OCI-LY3 (cell line): ENCODE results near the gene PUM1.

Source experiments
- H2AFZ ChIP-seq: fragments of 200-600, 300-600 bp; shearing (Covaris generic); 2 replicates; pipeline ENCODE4 v1.6.0; 2014; ENCODE audit warnings: antibody characterized with exemption, low read depth, low read length
- H3K27ac ChIP-seq: fragments of 200-600, 300-600 bp; sonication (generic); 2 replicates; pipeline ENCODE4 v1.5.1; 2014; ENCODE audit warnings: mild to moderate bottlenecking, low read length, moderate library complexity, mixed read lengths
- H3K27me3 ChIP-seq: fragments of 200-600, 300-600 bp; sonication (generic); 2 replicates; pipeline ENCODE4 v1.6.1; 2014; ENCODE audit warnings: low read depth, low read length, mixed read lengths
- H3K36me3 ChIP-seq: fragments of 200-600, 300-600 bp; sonication (generic); replicated peaks from 2 replicates; pipeline ENCODE3; 2014; ENCODE audit warnings: low read depth, low read length, mixed read lengths
- H3K4me1 ChIP-seq: fragments of 300-600, 200-600 bp; sonication (generic); 2 replicates; pipeline ENCODE4 v1.6.1; 2014; ENCODE audit warnings: low read length, mixed read lengths
- H3K4me2 ChIP-seq: fragments of 200-600, 300-600 bp; sonication (generic); 2 replicates; pipeline ENCODE4 v1.6.1; 2014; ENCODE audit warnings: low read length, mixed read lengths
- H3K4me3 ChIP-seq: fragments of 300-600, 200-600 bp; sonication (generic); 2 replicates; pipeline ENCODE4 v1.5.1; 2014; ENCODE audit warnings: antibody characterized with exemption, mild to moderate bottlenecking, low read length, moderate library complexity
- H3K79me2 ChIP-seq: fragments of 300-600, 200-600 bp; shearing (Covaris generic); 2 replicates; pipeline ENCODE4 v1.6.1; 2014; ENCODE audit warnings: mild to moderate bottlenecking, low read length, mixed read lengths
- H3K9ac ChIP-seq: fragments of 300-600, 200-600 bp; shearing (Covaris generic); 2 replicates; pipeline ENCODE4 v1.6.0; 2014; ENCODE audit warnings: mild to moderate bottlenecking, low read length, moderate library complexity
- H3K9me3 ChIP-seq: fragments of 200-600, 300-600 bp; shearing (Covaris generic); 2 replicates; pipeline ENCODE4 v1.6.1; 2014; ENCODE audit warnings: low read length, mixed read lengths; ENCODE audit not compliant: insufficient read depth
- H4K20me1 ChIP-seq: fragments of 200-600, 300-600 bp; sonication (generic); 2 replicates; pipeline ENCODE4 v1.6.1; 2016; ENCODE audit warnings: low read length, mixed read lengths; ENCODE audit not compliant: insufficient read depth
- EZH2phosphoT487 ChIP-seq: fragments of 200-600 bp; shearing (Covaris generic); IDR thresholded peaks from 2 replicates; pipeline ENCODE4 v1.6.1; 2018; ENCODE audit warnings: antibody characterized with exemption, mixed run types, low read depth
- TF ChIP-seq, protein P1 (sequence below): fragments of 200-600, 300-600 bp; sonication (generic); IDR thresholded peaks from 2 replicates; pipeline ENCODE4 v1.5.1; 2014; ENCODE audit warnings: antibody characterized with exemption, low read length, low read depth

The PUM1 gene

DNA sequence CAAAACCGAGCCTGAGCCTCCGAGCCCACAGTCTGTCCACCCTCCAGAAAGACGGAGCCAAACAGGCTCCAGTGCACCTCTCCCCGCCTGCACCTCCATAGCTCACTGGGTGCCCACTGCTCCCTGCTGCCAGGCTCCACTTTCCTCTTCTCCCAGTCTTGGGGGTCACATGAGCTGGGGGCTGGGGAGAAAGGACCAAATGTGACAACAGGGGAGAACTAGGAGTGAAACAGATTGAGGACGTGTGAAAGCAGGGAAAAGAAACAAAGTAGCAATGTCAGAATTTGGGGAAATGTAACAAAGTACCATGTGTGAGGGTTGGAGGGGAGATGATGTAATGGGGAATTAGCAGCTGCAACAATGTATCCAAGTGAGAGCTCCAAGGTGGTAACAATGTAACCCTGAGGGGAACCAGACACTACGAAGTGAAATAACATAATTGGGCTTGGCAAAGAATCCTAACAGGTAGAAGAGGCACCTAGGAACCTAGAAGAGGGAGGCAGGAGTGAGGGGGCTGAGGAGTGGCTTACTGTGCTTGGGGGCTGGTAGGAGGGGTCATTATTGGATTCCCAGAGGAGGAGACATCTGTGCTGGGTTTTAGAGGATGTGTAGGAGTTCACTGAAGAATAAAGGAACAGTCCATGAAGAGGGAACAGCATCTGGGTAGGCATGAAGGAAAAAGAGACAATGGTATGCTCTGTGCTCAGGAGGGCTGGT is 169.4 kb downstream of the PUM1 start:
- Histone ChIP-seq H3K36me3 (no peaks in the 10 kb centered on the region), H3K79me2 (no peaks in the 10 kb centered on the region), H2AFZ (no peak overlapping the region), H3K4me1 (peaks cover 4% of the 10 kb centered on the region), H3K27ac (no peak overlapping the region), H3K9ac (no peak overlapping the region), H3K4me3 (no peak overlapping the region), H3K9me3 (no peaks in the 10 kb centered on the region), H3K27me3 (no peaks in the 10 kb centered on the region), H3K4me2 (no peak overlapping the region), H4K20me1 (no peaks in the 10 kb centered on the region)
- TF ChIP-seq EZH2phosphoT487 = no peak
- TF ChIP-seq, protein P1, sequence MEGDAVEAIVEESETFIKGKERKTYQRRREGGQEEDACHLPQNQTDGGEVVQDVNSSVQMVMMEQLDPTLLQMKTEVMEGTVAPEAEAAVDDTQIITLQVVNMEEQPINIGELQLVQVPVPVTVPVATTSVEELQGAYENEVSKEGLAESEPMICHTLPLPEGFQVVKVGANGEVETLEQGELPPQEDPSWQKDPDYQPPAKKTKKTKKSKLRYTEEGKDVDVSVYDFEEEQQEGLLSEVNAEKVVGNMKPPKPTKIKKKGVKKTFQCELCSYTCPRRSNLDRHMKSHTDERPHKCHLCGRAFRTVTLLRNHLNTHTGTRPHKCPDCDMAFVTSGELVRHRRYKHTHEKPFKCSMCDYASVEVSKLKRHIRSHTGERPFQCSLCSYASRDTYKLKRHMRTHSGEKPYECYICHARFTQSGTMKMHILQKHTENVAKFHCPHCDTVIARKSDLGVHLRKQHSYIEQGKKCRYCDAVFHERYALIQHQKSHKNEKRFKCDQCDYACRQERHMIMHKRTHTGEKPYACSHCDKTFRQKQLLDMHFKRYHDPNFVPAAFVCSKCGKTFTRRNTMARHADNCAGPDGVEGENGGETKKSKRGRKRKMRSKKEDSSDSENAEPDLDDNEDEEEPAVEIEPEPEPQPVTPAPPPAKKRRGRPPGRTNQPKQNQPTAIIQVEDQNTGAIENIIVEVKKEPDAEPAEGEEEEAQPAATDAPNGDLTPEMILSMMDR = no peak

DNA sequence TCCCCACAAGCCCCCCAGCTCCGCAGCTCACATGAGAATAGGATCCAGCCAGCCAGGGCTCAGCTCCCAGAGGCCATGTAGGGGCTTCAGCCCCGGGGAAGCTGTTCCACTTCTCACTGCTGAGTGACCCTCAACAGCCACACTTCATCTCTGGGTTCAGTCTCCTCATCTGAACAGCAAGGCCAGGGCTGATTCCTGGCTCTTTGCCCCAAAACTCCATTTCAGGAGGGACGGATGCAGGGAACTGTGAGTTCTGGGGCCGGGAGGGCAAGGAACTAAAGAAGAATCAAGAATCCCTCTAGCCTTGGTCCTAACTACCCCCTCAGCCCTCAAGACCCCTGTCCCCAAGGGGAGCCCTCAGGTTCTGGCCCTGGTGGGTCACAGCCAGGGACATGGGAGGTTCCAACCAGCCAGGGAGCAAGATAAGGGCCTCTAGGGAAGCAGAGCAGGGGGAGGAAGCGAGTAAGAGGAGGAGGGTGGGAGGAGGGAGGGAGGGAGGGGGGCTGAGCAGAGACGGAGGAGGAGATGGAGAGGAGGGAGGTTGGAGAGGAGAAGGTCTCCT is 170.1 kb downstream of the PUM1 start:
- H4K20me1 ChIP-seq = no peaks in the 10 kb centered on the region
- no peaks in the 10 kb centered on the region for H3K27me3 ChIP-seq
- no peaks in the 10 kb centered on the region for H3K36me3 ChIP-seq
- no peak for TF ChIP-seq EZH2phosphoT487
- TF ChIP-seq, protein P1 = no peak
- H2AFZ ChIP-seq = no peak overlapping the region
- H3K9ac ChIP-seq = no peak overlapping the region
- no peak overlapping the region for H3K4me3 ChIP-seq
- no peaks in the 10 kb centered on the region for H3K9me3 ChIP-seq
- no peak overlapping the region for H3K4me2 ChIP-seq
- H3K4me1 ChIP-seq = peaks cover 4% of the 10 kb centered on the region
- H3K27ac ChIP-seq = no peak overlapping the region
- H3K79me2 ChIP-seq = no peaks in the 10 kb centered on the region

DNA sequence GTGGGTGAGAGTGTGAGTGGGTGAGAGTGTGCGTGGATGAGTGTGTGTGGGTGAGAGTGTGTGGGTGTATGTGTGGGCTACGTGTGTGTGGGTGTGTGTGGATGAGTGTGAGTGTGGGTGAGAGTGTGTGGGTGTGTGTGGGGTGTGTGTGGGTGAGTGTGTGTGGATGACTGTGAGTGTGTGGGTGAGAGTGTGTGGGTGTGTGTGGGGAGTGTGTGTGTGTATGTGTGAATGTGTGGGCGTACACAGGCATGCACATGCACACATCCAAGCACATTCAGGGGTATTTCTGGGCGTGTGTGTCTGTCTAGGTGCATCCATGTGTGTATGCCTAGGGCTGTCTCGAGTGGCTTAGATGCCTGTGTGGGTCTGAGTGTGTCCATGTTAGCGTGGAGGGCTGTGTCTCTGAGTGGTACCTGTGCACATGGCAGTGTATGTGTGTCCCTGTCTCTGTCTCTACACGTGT is 171.0 kb downstream of the PUM1 start:
- no peak for TF ChIP-seq EZH2phosphoT487
- TF ChIP-seq, protein P1 = no peak
- H3K27me3 ChIP-seq = no peaks in the 10 kb centered on the region

DNA sequence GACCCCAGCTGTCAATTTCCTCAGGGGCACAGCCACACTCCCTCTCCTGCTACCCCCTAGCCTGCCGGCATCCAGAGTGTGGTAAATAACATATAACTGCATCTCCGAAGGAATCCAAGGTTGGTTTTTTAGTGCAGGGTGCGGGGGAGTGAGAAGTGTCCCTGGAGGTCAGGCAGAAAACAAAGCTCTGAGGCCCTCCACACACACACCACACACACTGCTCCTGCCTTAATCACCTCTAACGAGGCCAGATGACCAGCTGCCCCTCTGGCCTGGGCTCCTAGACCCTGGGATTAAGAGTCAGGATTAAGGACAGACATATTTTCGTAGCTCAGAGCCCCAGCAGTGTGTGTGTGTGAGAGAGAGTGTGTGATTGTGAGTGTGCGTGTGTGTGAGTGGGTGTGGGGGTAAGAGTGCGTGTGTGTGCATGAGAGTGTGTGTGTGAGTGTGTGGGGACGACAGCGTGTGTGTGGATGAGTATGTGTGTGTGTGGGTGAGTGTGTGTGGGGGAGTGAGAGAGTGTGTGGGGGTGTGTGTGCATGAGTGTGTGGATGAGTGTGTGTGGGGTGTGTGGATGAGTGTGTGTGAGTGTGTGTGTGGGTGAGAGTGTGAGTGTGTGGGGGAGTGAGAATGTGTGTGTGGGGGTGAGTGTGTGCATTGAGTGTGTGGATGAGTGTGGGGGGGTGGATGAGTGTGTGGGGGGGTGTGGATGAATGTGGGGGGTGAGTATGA is 171.6 kb downstream of the PUM1 start:
- TF ChIP-seq, protein P1 = no peak
- no peak for TF ChIP-seq EZH2phosphoT487
- H3K36me3 ChIP-seq = no peaks in the 10 kb centered on the region
- no peak overlapping the region for H3K27ac ChIP-seq
- no peak overlapping the region for H3K9ac ChIP-seq
- H3K4me2 ChIP-seq = no peak overlapping the region
- H3K4me3 ChIP-seq = no peak overlapping the region
- no peaks in the 10 kb centered on the region for H3K27me3 ChIP-seq
- no peak overlapping the region for H2AFZ ChIP-seq
- H3K9me3 ChIP-seq = no peaks in the 10 kb centered on the region
- H3K79me2 ChIP-seq = no peaks in the 10 kb centered on the region
- peaks cover 9% of the 10 kb centered on the region for H3K4me1 ChIP-seq
- no peaks in the 10 kb centered on the region for H4K20me1 ChIP-seq

More for the DNA sequence above, 171.0 kb downstream of the PUM1 start:
- H3K27ac ChIP-seq = no peak overlapping the region
- H3K4me1 ChIP-seq = peaks cover 7% of the 10 kb centered on the region
- H3K4me3 ChIP-seq = no peak overlapping the region
- H3K4me2 ChIP-seq = no peak overlapping the region
- H3K9ac ChIP-seq = no peak overlapping the region
- H3K36me3 ChIP-seq = no peaks in the 10 kb centered on the region
- H3K9me3 ChIP-seq = no peaks in the 10 kb centered on the region
- H3K79me2 ChIP-seq = no peaks in the 10 kb centered on the region
- H4K20me1 ChIP-seq = no peaks in the 10 kb centered on the region
- H2AFZ ChIP-seq = no peak overlapping the region
